HG02973 (cell line): ENCODE results near the gene TPPP2.

ENCODE experiments used
- ATAC-seq: cut with Tn5 transposase; IDR thresholded peaks from one replicate; pipeline ENCODE4 v1.9.1; 2021; ENCODE audit warnings: moderate library complexity; ENCODE audit not compliant: unreplicated experiment

Gene TPPP2

GRCh38 chr14:21016413-21017190 is 13.4 kb upstream of the TPPP2 start:
- ATAC-seq, result no peak

- no peak for ATAC-seq
Measured at GRCh38 chr14:21017528-21018245, 12.3 kb upstream of the TPPP2 start.

- ATAC-seq, result no peak
Measured at GRCh38 chr14:21018286-21018685, 11.7 kb upstream of the TPPP2 start.

GRCh38 chr14:21018781-21019180 is 11.2 kb upstream of the TPPP2 start:
- no peak for ATAC-seq

- no peak for ATAC-seq
Measured at GRCh38 chr14:21019366-21019765, 10.7 kb upstream of the TPPP2 start.

- ATAC-seq, result no peak
Measured at GRCh38 chr14:21020977-21021545, 9.0 kb upstream of the TPPP2 start.

- ATAC-seq, result no peak
Measured at GRCh38 chr14:21022686-21023085, 7.3 kb upstream of the TPPP2 start.

- no peak for ATAC-seq
Measured at GRCh38 chr14:21023174-21023573, 6.8 kb upstream of the TPPP2 start.

GRCh38 chr14:21023817-21024584 is 6.0 kb upstream of the TPPP2 start:
- ATAC-seq, result no peak

- no peak for ATAC-seq
Measured at GRCh38 chr14:21024585-21025370, 5.2 kb upstream of the TPPP2 start, which contains the start of gene NDRG2. Gene NDRG2 (minus strand): TSS chr14:21025061. CDS start chr14:21023315, 1,746 bp downstream.

- no peak for ATAC-seq
Measured at GRCh38 chr14:21025371-21026273, 4.4 kb upstream of the TPPP2 start.

GRCh38 chr14:21026274-21026987 is 3.6 kb upstream of the TPPP2 start:
- ATAC-seq, result no peak

- no peak for ATAC-seq
Measured at GRCh38 chr14:21026988-21027315, 3.1 kb upstream of the TPPP2 start.

GRCh38 chr14:21030531-21030930 is 514 bp downstream of the TPPP2 start:
- ATAC-seq, result no peak

GRCh38 chr14:21032326-21033132 is 2.5 kb downstream of the TPPP2 start:
- ATAC-seq, result no peak

- ATAC-seq, result no peak
Measured at GRCh38 chr14:21033133-21033698, 3.2 kb downstream of the TPPP2 start.

- no peak for ATAC-seq
Measured at GRCh38 chr14:21034707-21035106, 4.7 kb downstream of the TPPP2 start, which contains the start of gene RNASE13. Gene RNASE13 (minus strand): TSS chr14:21034807. CDS start chr14:21034288, 519 bp downstream.

- no peak for ATAC-seq
Measured at GRCh38 chr14:21036751-21037150, 6.7 kb downstream of the TPPP2 start.
